Measurements from ENCODE around the gene SNX17. TPM values are rescaled to one million over a fixed set of nuclear protein-coding genes. Genes with fewer than 3 reads are reported as not detected.

SNX17 gene
- total and polyA plus RNA-seq, 2 of the 13 experiments (the other 11 are each of a cell fraction or from before 2014, with no cell fraction given) = 75.0 to 109 TPM

DNA sequence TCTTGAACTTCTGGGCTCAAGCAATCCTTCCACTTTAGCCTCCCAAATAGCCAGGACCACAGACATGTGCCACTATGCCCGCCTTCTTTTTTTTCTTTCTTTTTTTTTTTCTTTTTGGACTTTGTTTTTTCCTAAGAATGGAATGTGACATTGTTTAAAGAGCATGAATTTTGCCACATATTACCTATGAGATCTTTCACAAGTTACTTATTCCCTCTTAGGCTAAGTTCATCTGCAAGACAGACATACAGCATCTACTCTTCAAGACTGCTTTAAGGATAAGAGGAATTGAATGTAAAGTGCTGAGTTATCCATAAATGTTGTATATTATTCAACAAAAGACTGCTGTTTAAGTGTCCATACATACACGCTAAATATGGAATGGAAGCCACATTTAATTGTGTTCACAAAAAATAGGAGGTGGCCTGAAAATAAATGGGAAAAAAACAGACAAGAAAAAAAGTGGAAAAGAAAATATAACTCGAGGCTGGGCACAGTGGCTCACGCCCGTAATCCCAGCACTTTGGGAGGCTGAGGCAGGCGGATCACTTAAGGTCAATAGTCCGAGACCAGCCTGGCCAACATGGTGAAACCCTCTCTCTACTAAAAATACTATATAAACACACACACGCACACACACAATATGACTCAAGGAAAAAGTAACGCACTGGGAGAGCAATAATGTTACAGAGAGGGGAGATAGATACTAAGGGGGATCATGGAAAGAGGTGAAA, 42.2 kb downstream of the SNX17 start (continued):
- TF ChIP-seq, protein P1, sequence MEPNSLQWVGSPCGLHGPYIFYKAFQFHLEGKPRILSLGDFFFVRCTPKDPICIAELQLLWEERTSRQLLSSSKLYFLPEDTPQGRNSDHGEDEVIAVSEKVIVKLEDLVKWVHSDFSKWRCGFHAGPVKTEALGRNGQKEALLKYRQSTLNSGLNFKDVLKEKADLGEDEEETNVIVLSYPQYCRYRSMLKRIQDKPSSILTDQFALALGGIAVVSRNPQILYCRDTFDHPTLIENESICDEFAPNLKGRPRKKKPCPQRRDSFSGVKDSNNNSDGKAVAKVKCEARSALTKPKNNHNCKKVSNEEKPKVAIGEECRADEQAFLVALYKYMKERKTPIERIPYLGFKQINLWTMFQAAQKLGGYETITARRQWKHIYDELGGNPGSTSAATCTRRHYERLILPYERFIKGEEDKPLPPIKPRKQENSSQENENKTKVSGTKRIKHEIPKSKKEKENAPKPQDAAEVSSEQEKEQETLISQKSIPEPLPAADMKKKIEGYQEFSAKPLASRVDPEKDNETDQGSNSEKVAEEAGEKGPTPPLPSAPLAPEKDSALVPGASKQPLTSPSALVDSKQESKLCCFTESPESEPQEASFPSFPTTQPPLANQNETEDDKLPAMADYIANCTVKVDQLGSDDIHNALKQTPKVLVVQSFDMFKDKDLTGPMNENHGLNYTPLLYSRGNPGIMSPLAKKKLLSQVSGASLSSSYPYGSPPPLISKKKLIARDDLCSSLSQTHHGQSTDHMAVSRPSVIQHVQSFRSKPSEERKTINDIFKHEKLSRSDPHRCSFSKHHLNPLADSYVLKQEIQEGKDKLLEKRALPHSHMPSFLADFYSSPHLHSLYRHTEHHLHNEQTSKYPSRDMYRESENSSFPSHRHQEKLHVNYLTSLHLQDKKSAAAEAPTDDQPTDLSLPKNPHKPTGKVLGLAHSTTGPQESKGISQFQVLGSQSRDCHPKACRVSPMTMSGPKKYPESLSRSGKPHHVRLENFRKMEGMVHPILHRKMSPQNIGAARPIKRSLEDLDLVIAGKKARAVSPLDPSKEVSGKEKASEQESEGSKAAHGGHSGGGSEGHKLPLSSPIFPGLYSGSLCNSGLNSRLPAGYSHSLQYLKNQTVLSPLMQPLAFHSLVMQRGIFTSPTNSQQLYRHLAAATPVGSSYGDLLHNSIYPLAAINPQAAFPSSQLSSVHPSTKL (CRISPR knock-in tag; IDR thresholded peaks at IDR 0.05) = peak; percentile 28; the same call in 1 of the 2 replicates
- TF ChIP-seq SP140L (CRISPR knock-in tag; IDR thresholded peaks at IDR 0.05; ENCODE audit: borderline replicate concordance) (no peak), KAT7 (CRISPR knock-in tag; IDR thresholded peaks at IDR 0.05; ENCODE audit: borderline replicate concordance) (no peak), MED1 (CRISPR knock-in tag; IDR thresholded peaks at IDR 0.05) (peak; percentile 12; the same call in 1 of the 2 replicates), EP300 (IDR thresholded peaks at IDR 0.05; ENCODE audit: low read depth in 2 of 2, low read length in 2 of 2) (peak; percentile 38 to 39; a peak in 2 of 4 replicates), EP300 (CRISPR knock-in tag; IDR thresholded peaks at IDR 0.05; ENCODE audit: borderline replicate concordance) (no peak), PHF21A (CRISPR knock-in tag; IDR thresholded peaks at IDR 0.05) (peak; percentile 35; the same call in 1 of the 2 replicates), CC2D1A (CRISPR knock-in tag; IDR thresholded peaks at IDR 0.05) (no peak), ZNF317 (CRISPR knock-in tag; IDR thresholded peaks at IDR 0.05) (no peak), ZNF567 (CRISPR knock-in tag; IDR thresholded peaks at IDR 0.05; ENCODE audit: borderline replicate concordance) (no peak), HES4 (CRISPR knock-in tag; IDR thresholded peaks at IDR 0.05; ENCODE audit: borderline replicate concordance) (no peak), ZNF34 (CRISPR knock-in tag; IDR thresholded peaks at IDR 0.05; ENCODE audit: borderline replicate concordance) (no peak), NRL (CRISPR knock-in tag; IDR thresholded peaks at IDR 0.05; ENCODE audit: borderline replicate concordance) (no peak), ELF3 (CRISPR knock-in tag; IDR thresholded peaks at IDR 0.05) (no peak), ZNF143 (CRISPR knock-in tag; IDR thresholded peaks at IDR 0.05) (no peak)
- TF ChIP-seq, protein P2, sequence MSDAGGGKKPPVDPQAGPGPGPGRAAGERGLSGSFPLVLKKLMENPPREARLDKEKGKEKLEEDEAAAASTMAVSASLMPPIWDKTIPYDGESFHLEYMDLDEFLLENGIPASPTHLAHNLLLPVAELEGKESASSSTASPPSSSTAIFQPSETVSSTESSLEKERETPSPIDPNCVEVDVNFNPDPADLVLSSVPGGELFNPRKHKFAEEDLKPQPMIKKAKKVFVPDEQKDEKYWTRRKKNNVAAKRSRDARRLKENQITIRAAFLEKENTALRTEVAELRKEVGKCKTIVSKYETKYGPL (CRISPR knock-in tag; IDR thresholded peaks at IDR 0.05) = no peak
- TF ChIP-seq, protein P3, sequence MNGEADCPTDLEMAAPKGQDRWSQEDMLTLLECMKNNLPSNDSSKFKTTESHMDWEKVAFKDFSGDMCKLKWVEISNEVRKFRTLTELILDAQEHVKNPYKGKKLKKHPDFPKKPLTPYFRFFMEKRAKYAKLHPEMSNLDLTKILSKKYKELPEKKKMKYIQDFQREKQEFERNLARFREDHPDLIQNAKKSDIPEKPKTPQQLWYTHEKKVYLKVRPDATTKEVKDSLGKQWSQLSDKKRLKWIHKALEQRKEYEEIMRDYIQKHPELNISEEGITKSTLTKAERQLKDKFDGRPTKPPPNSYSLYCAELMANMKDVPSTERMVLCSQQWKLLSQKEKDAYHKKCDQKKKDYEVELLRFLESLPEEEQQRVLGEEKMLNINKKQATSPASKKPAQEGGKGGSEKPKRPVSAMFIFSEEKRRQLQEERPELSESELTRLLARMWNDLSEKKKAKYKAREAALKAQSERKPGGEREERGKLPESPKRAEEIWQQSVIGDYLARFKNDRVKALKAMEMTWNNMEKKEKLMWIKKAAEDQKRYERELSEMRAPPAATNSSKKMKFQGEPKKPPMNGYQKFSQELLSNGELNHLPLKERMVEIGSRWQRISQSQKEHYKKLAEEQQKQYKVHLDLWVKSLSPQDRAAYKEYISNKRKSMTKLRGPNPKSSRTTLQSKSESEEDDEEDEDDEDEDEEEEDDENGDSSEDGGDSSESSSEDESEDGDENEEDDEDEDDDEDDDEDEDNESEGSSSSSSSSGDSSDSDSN (CRISPR knock-in tag; IDR thresholded peaks at IDR 0.05) = no peak
- TF ChIP-seq, protein P4, sequence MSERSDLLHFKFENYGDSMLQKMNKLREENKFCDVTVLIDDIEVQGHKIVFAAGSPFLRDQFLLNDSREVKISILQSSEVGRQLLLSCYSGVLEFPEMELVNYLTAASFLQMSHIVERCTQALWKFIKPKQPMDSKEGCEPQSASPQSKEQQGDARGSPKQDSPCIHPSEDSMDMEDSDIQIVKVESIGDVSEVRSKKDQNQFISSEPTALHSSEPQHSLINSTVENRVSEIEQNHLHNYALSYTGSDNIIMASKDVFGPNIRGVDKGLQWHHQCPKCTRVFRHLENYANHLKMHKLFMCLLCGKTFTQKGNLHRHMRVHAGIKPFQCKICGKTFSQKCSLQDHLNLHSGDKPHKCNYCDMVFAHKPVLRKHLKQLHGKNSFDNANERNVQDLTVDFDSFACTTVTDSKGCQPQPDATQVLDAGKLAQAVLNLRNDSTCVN (CRISPR knock-in tag; IDR thresholded peaks at IDR 0.05; ENCODE audit: borderline replicate concordance) = no peak
- TF ChIP-seq, protein P5, sequence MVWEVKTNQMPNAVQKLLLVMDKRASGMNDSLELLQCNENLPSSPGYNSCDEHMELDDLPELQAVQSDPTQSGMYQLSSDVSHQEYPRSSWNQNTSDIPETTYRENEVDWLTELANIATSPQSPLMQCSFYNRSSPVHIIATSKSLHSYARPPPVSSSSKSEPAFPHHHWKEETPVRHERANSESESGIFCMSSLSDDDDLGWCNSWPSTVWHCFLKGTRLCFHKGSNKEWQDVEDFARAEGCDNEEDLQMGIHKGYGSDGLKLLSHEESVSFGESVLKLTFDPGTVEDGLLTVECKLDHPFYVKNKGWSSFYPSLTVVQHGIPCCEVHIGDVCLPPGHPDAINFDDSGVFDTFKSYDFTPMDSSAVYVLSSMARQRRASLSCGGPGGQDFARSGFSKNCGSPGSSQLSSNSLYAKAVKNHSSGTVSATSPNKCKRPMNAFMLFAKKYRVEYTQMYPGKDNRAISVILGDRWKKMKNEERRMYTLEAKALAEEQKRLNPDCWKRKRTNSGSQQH (CRISPR knock-in tag; IDR thresholded peaks at IDR 0.05; ENCODE audit: low read depth) = no peak

Data from HepG2 (cell line).